VCaP (cell line): ENCODE data around the gene SELENOF.
"Not testable (repeated sequence)": the region's sequence is repeated elsewhere in the genome, so short reads cannot be mapped to it uniquely, and the experiment has no call there.

Source experiments
- H3K27ac ChIP-seq: fragments of 450-650 bp; 2 replicates; pipeline ENCODE4 v1.5.1; 2017
- TF ChIP-seq, protein P1 (sequence below): fragments of 450-650 bp; conservative IDR thresholded peaks from 2 replicates; pipeline ENCODE4 v1.5.1; 2017; ENCODE audit warnings: mild to moderate bottlenecking, moderate library complexity

Gene SELENOF

GRCh38 chr1:86868477-86868876 is 45.4 kb downstream of the SELENOF start:
- TF ChIP-seq, protein P1, sequence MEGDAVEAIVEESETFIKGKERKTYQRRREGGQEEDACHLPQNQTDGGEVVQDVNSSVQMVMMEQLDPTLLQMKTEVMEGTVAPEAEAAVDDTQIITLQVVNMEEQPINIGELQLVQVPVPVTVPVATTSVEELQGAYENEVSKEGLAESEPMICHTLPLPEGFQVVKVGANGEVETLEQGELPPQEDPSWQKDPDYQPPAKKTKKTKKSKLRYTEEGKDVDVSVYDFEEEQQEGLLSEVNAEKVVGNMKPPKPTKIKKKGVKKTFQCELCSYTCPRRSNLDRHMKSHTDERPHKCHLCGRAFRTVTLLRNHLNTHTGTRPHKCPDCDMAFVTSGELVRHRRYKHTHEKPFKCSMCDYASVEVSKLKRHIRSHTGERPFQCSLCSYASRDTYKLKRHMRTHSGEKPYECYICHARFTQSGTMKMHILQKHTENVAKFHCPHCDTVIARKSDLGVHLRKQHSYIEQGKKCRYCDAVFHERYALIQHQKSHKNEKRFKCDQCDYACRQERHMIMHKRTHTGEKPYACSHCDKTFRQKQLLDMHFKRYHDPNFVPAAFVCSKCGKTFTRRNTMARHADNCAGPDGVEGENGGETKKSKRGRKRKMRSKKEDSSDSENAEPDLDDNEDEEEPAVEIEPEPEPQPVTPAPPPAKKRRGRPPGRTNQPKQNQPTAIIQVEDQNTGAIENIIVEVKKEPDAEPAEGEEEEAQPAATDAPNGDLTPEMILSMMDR: no peak
- no peak overlapping the region for H3K27ac ChIP-seq

GRCh38 chr1:86867278-86867677 is 46.6 kb downstream of the SELENOF start:
- not testable (repeated sequence) for H3K27ac ChIP-seq

DNA sequence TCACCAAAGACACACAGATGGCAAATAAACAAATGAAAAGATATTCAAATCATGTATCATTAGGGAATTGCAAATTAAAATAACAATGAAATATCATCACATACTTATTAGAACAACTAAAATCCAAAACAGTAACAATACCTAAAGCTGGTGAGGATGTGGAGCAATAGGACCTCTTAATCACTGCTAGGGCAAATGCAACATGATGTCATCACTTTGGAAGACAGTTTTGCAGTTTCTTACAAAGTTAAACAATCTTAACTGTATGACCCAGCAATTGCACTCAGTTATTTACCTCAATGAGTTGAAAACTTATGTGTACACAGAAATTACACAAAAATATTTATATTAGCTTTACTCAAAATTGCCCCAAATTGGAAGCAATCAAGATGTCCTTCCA is 47.3 kb downstream of the SELENOF start:
- H3K27ac ChIP-seq: no peak overlapping the region
- TF ChIP-seq, protein P1: no peak

DNA sequence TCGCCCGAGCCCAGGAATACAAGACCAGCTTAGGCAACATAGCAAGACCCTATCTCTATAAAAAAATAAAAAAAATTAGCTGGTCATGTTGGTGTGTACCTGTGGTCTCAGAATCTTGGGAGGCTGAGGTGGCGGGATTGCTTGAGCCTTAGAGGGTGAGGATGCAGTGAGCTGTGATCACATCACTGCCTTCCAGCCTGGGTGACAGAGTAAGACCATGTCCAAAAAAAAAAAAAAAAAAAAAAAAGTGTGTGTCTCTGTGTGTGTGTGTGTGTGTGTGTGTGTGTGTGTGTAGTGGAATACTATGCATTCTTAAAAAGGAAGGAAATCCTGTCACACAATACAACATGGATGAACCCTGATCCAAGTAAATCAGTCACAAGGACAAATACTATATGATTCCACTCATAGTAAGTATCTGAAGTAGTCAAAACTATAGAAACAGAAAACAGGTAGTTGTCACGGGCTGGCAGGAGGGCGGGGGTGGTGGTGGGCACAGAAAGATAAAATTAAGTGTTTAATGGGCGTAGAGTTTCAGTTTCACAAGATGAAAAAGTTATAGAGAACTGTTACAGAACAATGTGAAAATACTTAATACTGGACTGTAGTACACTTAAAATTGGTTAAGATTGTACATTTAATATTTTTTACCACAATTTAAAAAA is 47.8 kb downstream of the SELENOF start:
- TF ChIP-seq, protein P1: no peak
- H3K27ac ChIP-seq: no peak overlapping the region

DNA sequence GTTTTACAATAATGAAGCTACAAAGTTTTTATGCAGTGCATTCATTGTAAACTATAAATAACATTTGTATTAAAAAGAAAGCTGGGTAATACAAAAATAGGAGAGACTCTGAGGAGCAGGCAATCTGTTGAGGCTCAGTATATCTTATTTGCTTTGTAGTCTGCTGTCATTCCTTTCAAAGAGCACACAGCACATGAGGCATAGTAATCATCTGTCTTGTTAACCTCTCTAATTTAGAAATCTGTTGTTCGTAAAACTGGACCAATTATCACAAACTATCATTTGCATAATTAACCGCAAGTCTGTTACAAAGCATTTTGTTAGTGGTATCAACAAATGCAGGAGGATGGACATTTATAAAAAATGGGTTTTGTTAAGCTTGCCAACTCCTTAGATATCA is 51.0 kb downstream of the SELENOF start:
- H3K27ac ChIP-seq: no peak overlapping the region
- TF ChIP-seq, protein P1: no peak

- H3K27ac ChIP-seq: no peak overlapping the region
- TF ChIP-seq, protein P1: no peak
Measured at GRCh38 chr1:86861424-86861823, 52.5 kb downstream of the SELENOF start.

- TF ChIP-seq, protein P1: no peak
- H3K27ac ChIP-seq: no peak overlapping the region
Measured at GRCh38 chr1:86860424-86860823, 53.5 kb downstream of the SELENOF start.

DNA sequence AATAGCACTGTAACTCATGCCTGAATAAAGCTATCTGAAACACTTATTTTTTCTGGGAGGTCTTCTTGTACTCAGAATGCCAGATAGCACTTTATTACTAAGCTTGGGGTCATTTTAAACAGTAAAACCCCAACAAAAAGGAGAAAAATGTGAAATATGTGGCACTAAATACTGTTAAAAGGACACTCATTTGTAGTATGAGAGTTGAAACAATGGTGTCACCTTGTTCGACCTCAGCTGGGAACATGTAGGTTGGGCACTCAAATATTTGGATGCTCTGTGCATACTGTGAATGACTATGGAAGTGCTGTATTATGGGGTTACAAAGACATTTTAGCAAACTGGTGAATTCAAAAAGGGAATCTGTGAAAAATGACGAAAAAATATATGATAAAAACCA is 53.9 kb downstream of the SELENOF start:
- TF ChIP-seq, protein P1: no peak

More for the DNA sequence above, 53.9 kb downstream of the SELENOF start:
- no peak overlapping the region for H3K27ac ChIP-seq
